IMR-90 (cell line): Measurements from ENCODE around the gene HAS3. TPM values are rescaled to one million over a fixed set of nuclear protein-coding genes. Genes with fewer than 3 reads are reported as not detected.

Source experiments
- ATAC-seq: fragments of 200-7000 bp; cut with Tn5 transposase; 2 replicates; pipeline ENCODE4 v1.9.1; 2020; ENCODE audit warnings: low read depth, mild to moderate bottlenecking, moderate library complexity
- BruUV-seq: library from RNA; stranded (reverse); fragments of 400-500 nt; replicated peaks from 2 replicates; lab custom pipeline; 2021; lab: Mats Ljungman, UMichigan
- CTCF ChIA-PET: fragments of 300-600 bp; formaldehyde crosslinking; extraction: SDS; loops from one replicate; lab custom pipeline; 2021; ENCODE audit warnings: antibody characterized with exemption; lab: Yijun Ruan, JAX
- POLR2A ChIA-PET: fragments of 300-600 bp; sonication (Branson Sonifier 250); formaldehyde crosslinking; loops from one replicate; lab custom pipeline; 2022; ENCODE audit warnings: antibody characterized with exemption; ENCODE audit not compliant: unreplicated experiment; lab: Charles Lee
- DNase-seq: peaks from one replicate; pipeline ENCODE4 v3.0.0; 2013
- H2AFZ ChIP-seq: replicated peaks from 2 replicates; pipeline ENCODE3; 2013; ENCODE audit warnings: low read length, mild to moderate bottlenecking; ENCODE audit not compliant: poor library complexity
- H2AK5ac ChIP-seq: 2 replicates; pipeline ENCODE4 v1.6.1; 2013; ENCODE audit warnings: low read depth, low read length, inconsistent platforms
- H2AK9ac ChIP-seq: replicated peaks from 2 replicates; pipeline ENCODE3; 2013; ENCODE audit warnings: mild to moderate bottlenecking, low read depth, low read length, moderate library complexity; ENCODE audit not compliant: poor library complexity
- H2BK120ac ChIP-seq: 2 replicates; pipeline ENCODE4 v1.6.1; 2013; ENCODE audit warnings: low read depth, low read length, inconsistent platforms
- H2BK15ac ChIP-seq: 3 replicates; pipeline ENCODE4 v1.6.1; 2013; ENCODE audit warnings: low read depth, low read length, inconsistent platforms
- H2BK20ac ChIP-seq: 2 replicates; pipeline ENCODE4 v1.6.1; 2013; ENCODE audit warnings: low read depth, mild to moderate bottlenecking, inconsistent platforms, low read length, moderate library complexity
- H2BK5ac ChIP-seq: 2 replicates; pipeline ENCODE4 v1.6.1; 2013; ENCODE audit warnings: mild to moderate bottlenecking, low read depth, low read length, inconsistent platforms; ENCODE audit not compliant: poor library complexity, severe bottlenecking
- H3K14ac ChIP-seq: replicated peaks from 2 replicates; pipeline ENCODE4 v1.6.1; 2013; ENCODE audit warnings: low read depth, low read length, inconsistent platforms
- H3K18ac ChIP-seq: 2 replicates; pipeline ENCODE4 v1.6.1; 2013; ENCODE audit warnings: low read depth, low read length, control low read depth
- H3K23ac ChIP-seq: 2 replicates; pipeline ENCODE4 v1.6.1; 2013; ENCODE audit warnings: low read depth, low read length, inconsistent platforms
- H3K27ac ChIP-seq: 2 replicates; pipeline ENCODE4 v1.5.1; 2013; ENCODE audit warnings: mild to moderate bottlenecking, control low read depth, low read length; ENCODE audit not compliant: insufficient read depth
- H3K27me3 ChIP-seq: 2 replicates; pipeline ENCODE4 v1.6.1; 2013; ENCODE audit warnings: low read length; ENCODE audit not compliant: control insufficient read depth, insufficient read depth
- H3K36me3 ChIP-seq: 2 replicates; pipeline ENCODE4 v1.6.1; 2013; ENCODE audit warnings: low read length, mixed read lengths; ENCODE audit not compliant: control insufficient read depth, insufficient read depth
- H3K4ac ChIP-seq: 2 replicates; pipeline ENCODE4 v1.6.1; 2013; ENCODE audit warnings: low read depth, low read length, inconsistent platforms
- H3K4me1 ChIP-seq: 2 replicates; pipeline ENCODE4 v1.6.1; 2013; ENCODE audit warnings: low read length, mixed read lengths; ENCODE audit not compliant: control insufficient read depth, insufficient read depth
- H3K4me2 ChIP-seq: 2 replicates; pipeline ENCODE4 v1.6.1; 2013; ENCODE audit warnings: low read depth, mild to moderate bottlenecking, control low read depth, low read length, moderate library complexity
- H3K4me3 ChIP-seq: 2 replicates; pipeline ENCODE4 v1.5.1; 2013; ENCODE audit warnings: low read depth, mild to moderate bottlenecking, control low read depth, low read length, moderate library complexity; ENCODE audit not compliant: insufficient read depth
- H3K56ac ChIP-seq: 2 replicates; pipeline ENCODE4 v1.6.1; 2013; ENCODE audit warnings: low read length, inconsistent platforms; ENCODE audit not compliant: insufficient read depth; ENCODE audit errors: extremely low read depth
- H3K79me1 ChIP-seq, 2 experiments: 2 replicates each; pipeline ENCODE4 v1.6.1; 2013; ENCODE audit warnings: low read length in 2 of 2, inconsistent platforms in 1 of 2, low read depth in 1 of 2
- H3K9ac ChIP-seq: 2 replicates; pipeline ENCODE4 v1.6.1; 2013; ENCODE audit warnings: low read depth, low read length, control low read depth
- H3K9me1 ChIP-seq: 2 replicates; pipeline ENCODE4 v1.6.1; 2013; ENCODE audit warnings: low read length, inconsistent platforms; ENCODE audit not compliant: insufficient read depth
- H3K9me3 ChIP-seq: 2 replicates; pipeline ENCODE4 v1.6.1; 2013; ENCODE audit warnings: low read length; ENCODE audit not compliant: control insufficient read depth, insufficient read depth
- H4K20me1 ChIP-seq: 2 replicates; pipeline ENCODE4 v1.6.1; 2013; ENCODE audit warnings: low read length, inconsistent platforms; ENCODE audit not compliant: insufficient read depth
- H4K5ac ChIP-seq: 2 replicates; pipeline ENCODE4 v1.6.1; 2013; ENCODE audit warnings: mild to moderate bottlenecking, low read depth, low read length, control low read depth
- H4K8ac ChIP-seq, 2 experiments: 2 replicates each; pipeline ENCODE4 v1.6.1; 2013; ENCODE audit warnings: low read depth in 2 of 2, low read length in 2 of 2, control low read depth in 1 of 2, inconsistent platforms in 1 of 2
- H4K91ac ChIP-seq: 2 replicates; pipeline ENCODE4 v1.6.1; 2013; ENCODE audit warnings: low read depth, low read length, inconsistent platforms; ENCODE audit not compliant: insufficient read depth
- USF2 ChIP-seq: fragments of 150-350 bp; IDR thresholded peaks from 2 replicates; pipeline ENCODE4 v1.6.1; 2017; ENCODE audit warnings: mild to moderate bottlenecking, antibody characterized with exemption, low read length, low read depth
- WGBS, 2 experiments: methylation state at CpG; one replicate each; pipeline versions ENCODE4 v1.1.5 to v1.1.7; 2013; ENCODE audit warnings: missing lambda C conversion rate in 2 of 2; ENCODE audit not compliant: insufficient read length in 1 of 2; ENCODE audit errors: extremely low coverage in 2 of 2; 5-methylcytosine and 5-hydroxymethylcytosine counted together
- dilution Hi-C: fragments of 300-500 bp; cut with HindIII; formaldehyde crosslinking; loops from one replicate; pipeline ENCODE4 v1.14.3; 2018; ENCODE audit warnings: low sequenced_read_pairs; ENCODE audit not compliant: unreplicated experiment
- in situ Hi-C: fragments of 300-500 bp; cut with MboI; formaldehyde crosslinking; loops from 3 replicates; pipeline ENCODE4 v1.14.3; 2019; ENCODE audit warnings: low sequenced_read_pairs, inconsistent platforms, mixed read lengths
- intact Hi-C: fragments of 100-400 bp; cut with micrococcal nuclease; formaldehyde crosslinking; loops from 2 replicates; pipeline ENCODE4 v1.10.0; 2022
- polyA plus RNA-seq, 3 experiments: library from polyadenylated mRNA; depleted of rRNA; stranded (reverse); fragments of >200 nt; gene quantifications; 2 replicates each; pipeline ENCODE4 v1.2.3, GENCODE V29; 2012; ENCODE audit warnings: low replicate concordance in 1 of 3
- total RNA-seq: library from RNA; depleted of rRNA; stranded (reverse); fragments of >200 nt; gene quantifications from 2 replicates; pipeline ENCODE4 v1.2.3, GENCODE V29; 2012

Gene HAS3
- total and polyA plus RNA-seq, 2 of the 4 experiments (the other 2 are of a cell fraction), result 0.36 to 0.97 TPM

DNA sequence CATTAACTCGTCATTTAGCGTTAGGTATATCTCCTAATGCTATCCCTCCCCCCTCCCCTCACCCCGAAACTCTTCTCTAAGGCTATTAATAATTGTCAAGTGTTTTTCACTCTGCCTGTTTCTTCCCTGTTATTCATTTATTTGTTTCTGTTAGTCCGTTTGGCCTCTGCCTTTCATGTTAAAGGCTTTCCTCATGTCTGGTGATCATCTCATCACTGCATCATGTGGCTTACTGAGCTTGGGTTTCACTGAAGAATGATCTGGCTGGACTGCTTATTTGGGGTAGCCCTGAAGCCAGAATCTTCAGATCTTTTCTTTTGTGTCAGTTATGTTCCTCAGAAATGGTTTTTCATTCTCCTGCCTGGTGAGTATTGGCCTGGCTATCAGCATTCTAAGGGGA lies 36.5 kb downstream of the HAS3 start:
- H4K8ac ChIP-seq, result no peak overlapping the region
- H3K4me2 ChIP-seq, result no peak overlapping the region
- no peak overlapping the region for H4K91ac ChIP-seq
- POLR2A ChIA-PET, result no interaction called here
- no peak overlapping the region for H2BK15ac ChIP-seq
- no peak overlapping the region for H3K18ac ChIP-seq
- H2BK5ac ChIP-seq, result no peak overlapping the region
- no peak for ATAC-seq
- H3K56ac ChIP-seq, result no peak overlapping the region
- CTCF ChIA-PET, result interaction anchor here (1.8 kb wide), 1 partner anchor 8 kb away, joined by 6 read pairs; no protein-coding TSS in a partner anchor
- H2AK5ac ChIP-seq, result no peak overlapping the region
- H2BK120ac ChIP-seq, result no peak overlapping the region
- H3K4ac ChIP-seq, result no peak overlapping the region
- peaks cover 46% of the 10 kb centered on the region for H3K36me3 ChIP-seq
- no peak overlapping the region for H4K5ac ChIP-seq
- no TSS peak for BruUV-seq
- intact Hi-C loops, result no loop called here
- H3K14ac ChIP-seq, result no peak overlapping the region
- peaks cover 12 to 20% of the 10 kb centered on the region in 2 experiments; a peak in 3 of 4 replicates for H3K79me1 ChIP-seq
- H3K23ac ChIP-seq, result no peak overlapping the region
- no peak overlapping the region for H2AFZ ChIP-seq
- in situ Hi-C loops, result no loop called here
- no peak overlapping the region for H3K27ac ChIP-seq
- H3K27me3 ChIP-seq, result no peaks in the 10 kb centered on the region
- H3K4me1 ChIP-seq, result peaks cover 2% of the 10 kb centered on the region; the same call in 1 of the 2 replicates
- no CpG with 5 or more reads among the region's 4 CpGs for WGBS, 2 experiments
- no peak for TF ChIP-seq USF2
- dilution Hi-C loops, result no loop called here
- H3K9me3 ChIP-seq, result no peaks in the 10 kb centered on the region
- no peak overlapping the region for H3K9ac ChIP-seq
- H3K4me3 ChIP-seq, result no peak overlapping the region
- no peak overlapping the region for H2AK9ac ChIP-seq
- H2BK20ac ChIP-seq, result no peak overlapping the region
- H3K9me1 ChIP-seq, result no peaks in the 10 kb centered on the region
- H4K20me1 ChIP-seq, result no peaks in the 10 kb centered on the region
- no peak for DNase-seq
